ENCODE data around the gene QSOX2.

Gene QSOX2

GRCh38 chr9:136255896-136256890, 10.6 kb upstream of the QSOX2 start:
- no peak for DNase-seq
- H3K27me3 Mint-ChIP-seq = peaks cover 12 to 32% of the 10 kb centered on the region in 2 donors
- H3K27ac Mint-ChIP-seq = no peak overlapping the region
- ATAC-seq (replicated peaks) = no peak
- no peaks in the 10 kb centered on the region for H3K9me3 Mint-ChIP-seq
- H3K4me1 Mint-ChIP-seq (ENCODE audit: low read depth in 2 of 2) = no peaks in the 10 kb centered on the region
- no peaks in the 10 kb centered on the region for H3K36me3 Mint-ChIP-seq (ENCODE audit: insufficient read depth)
- H3K4me3 Mint-ChIP-seq = no peak overlapping the region

DNA sequence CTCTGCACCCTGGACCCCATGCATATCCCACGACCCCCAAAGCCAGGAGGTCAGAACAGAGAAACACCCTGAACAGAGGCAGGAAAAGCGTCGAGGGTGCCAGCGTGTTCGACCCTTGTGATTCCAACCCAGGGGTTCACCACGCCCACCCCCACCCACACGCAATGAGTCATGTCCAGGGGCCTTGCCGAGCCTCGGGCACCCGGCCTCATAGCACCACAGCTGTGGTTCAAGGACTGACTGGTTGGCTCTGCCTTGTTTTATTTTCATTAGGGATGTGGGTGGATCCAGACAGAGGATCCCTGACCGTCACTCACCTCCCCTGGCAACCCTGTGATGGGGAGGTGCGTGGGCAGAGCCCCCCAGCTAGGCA, 9.5 kb upstream of the QSOX2 start:
- DNase-seq (no peak), ATAC-seq (replicated peaks) (no peak)
- Mint-ChIP-seq H3K4me1 (ENCODE audit: low read depth in 2 of 2) (no peaks in the 10 kb centered on the region), H3K4me3 (no peak overlapping the region), H3K27me3 (peaks cover 12 to 32% of the 10 kb centered on the region in 2 donors), H3K36me3 (ENCODE audit: insufficient read depth) (no peaks in the 10 kb centered on the region), H3K9me3 (no peaks in the 10 kb centered on the region), H3K27ac (no peak overlapping the region)

- H3K36me3 Mint-ChIP-seq (ENCODE audit: insufficient read depth) = no peaks in the 10 kb centered on the region
- no peak for DNase-seq
- H3K4me1 Mint-ChIP-seq (ENCODE audit: low read depth in 2 of 2) = no peaks in the 10 kb centered on the region
- peaks cover 12 to 32% of the 10 kb centered on the region in 2 donors for H3K27me3 Mint-ChIP-seq
- H3K4me3 Mint-ChIP-seq = no peak overlapping the region
- no peaks in the 10 kb centered on the region for H3K9me3 Mint-ChIP-seq
- no peak for ATAC-seq (replicated peaks)
- H3K27ac Mint-ChIP-seq = no peak overlapping the region
These were observed 9.0 kb upstream of the QSOX2 start for GRCh38 chr9:136254381-136255165.

DNA sequence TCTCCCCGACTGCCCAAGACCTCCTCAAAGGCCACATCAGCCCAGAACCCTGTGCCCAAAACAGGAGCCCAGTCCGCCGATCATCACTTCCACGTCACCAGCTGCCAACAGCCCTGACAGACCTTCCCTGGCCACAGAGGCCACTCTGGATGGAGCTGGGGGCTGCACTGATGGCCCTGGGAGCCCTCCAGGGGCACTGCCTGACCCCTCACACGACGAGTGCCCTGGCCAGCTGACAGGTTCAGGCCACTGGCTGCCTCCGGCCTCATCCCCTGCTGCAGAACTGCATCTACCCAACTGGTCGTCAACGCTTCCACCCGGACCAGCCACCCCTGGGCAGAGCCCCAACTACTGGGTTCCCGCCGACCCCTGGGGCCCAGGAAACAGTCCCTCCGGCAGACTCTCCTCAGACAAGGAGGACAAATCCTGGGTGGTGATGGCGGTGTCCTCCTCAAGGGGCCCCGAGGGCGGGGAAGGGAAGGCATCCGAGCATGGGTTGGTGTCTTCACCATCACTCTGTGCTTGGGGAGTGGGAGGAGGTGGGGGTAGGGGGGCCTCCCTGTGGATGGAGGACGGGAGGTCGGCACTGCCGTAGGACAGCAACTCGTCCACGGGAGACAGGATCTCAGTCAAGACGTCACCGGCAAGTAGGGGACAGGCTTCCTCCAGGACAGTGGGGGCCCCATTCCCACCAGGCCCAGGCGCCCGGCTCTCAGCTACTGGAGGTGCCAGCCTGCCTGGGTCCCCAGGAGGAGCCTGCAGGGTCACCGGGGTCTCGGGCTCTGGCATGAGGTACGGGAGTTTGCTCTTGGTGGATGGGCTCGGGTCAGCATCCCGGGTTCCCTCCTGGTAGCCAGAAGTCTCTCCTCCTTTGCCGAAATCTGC, 7.9 kb upstream of the QSOX2 start:
- Mint-ChIP-seq H3K27me3 (peaks cover 12 to 32% of the 10 kb centered on the region in 2 donors), H3K4me1 (ENCODE audit: low read depth in 2 of 2) (no peaks in the 10 kb centered on the region), H3K27ac (no peak overlapping the region), H3K4me3 (no peak overlapping the region), H3K9me3 (no peaks in the 10 kb centered on the region), H3K36me3 (ENCODE audit: insufficient read depth) (no peaks in the 10 kb centered on the region)
- DNase-seq (no peak), ATAC-seq (replicated peaks) (no peak)

DNA sequence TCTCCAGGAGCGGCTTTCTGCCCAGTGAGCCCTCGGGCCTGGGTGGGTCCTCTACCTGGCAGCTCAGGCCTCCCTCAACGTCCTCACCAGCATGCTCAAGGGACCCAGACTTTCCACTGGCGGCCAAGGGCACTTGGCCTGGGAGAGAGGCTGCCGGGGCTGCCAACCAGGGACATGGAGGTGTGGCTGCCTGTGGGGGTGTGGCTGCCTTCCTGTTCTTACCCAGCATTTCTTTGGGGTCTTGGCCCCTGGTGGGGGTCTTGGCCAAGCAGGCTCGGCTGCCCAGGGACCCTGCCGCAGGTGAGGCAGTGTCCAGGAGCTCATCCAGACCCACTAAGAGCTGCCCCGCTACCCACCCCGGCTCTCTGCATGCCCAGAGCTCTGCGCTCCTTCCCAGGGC, 7.2 kb upstream of the QSOX2 start:
- H3K27me3 Mint-ChIP-seq = peaks cover 12 to 32% of the 10 kb centered on the region in 2 donors
- no peak overlapping the region for H3K27ac Mint-ChIP-seq
- no peak overlapping the region for H3K4me3 Mint-ChIP-seq
- no peaks in the 10 kb centered on the region for H3K9me3 Mint-ChIP-seq
- DNase-seq = no peak
- no peak for ATAC-seq (replicated peaks)
- H3K36me3 Mint-ChIP-seq (ENCODE audit: insufficient read depth) = no peaks in the 10 kb centered on the region
- no peaks in the 10 kb centered on the region for H3K4me1 Mint-ChIP-seq (ENCODE audit: low read depth in 2 of 2)

- no peak overlapping the region for H3K27ac Mint-ChIP-seq
These were observed 6.7 kb upstream of the QSOX2 start for GRCh38 chr9:136252281-136252680.

GRCh38 chr9:136251264-136252115, 5.9 kb upstream of the QSOX2 start:
- ATAC-seq (replicated peaks) (no peak), DNase-seq (no peak)
- no peaks in the 10 kb centered on the region for H3K4me1 Mint-ChIP-seq (ENCODE audit: low read depth in 2 of 2)
- H3K27me3 Mint-ChIP-seq = peaks cover 12 to 31% of the 10 kb centered on the region in 2 donors
- no peak overlapping the region for H3K4me3 Mint-ChIP-seq
- H3K27ac Mint-ChIP-seq = no peak overlapping the region
- H3K9me3 Mint-ChIP-seq = no peaks in the 10 kb centered on the region
- peaks cover 3% of the 10 kb centered on the region for H3K36me3 Mint-ChIP-seq (ENCODE audit: insufficient read depth)

More at GRCh38 chr9:136252281-136252680, 6.7 kb upstream of the QSOX2 start:
- Mint-ChIP-seq H3K36me3 (ENCODE audit: insufficient read depth) (peaks cover 3% of the 10 kb centered on the region), H3K4me1 (ENCODE audit: low read depth in 2 of 2) (no peaks in the 10 kb centered on the region), H3K9me3 (no peaks in the 10 kb centered on the region), H3K27me3 (peaks cover 12 to 32% of the 10 kb centered on the region in 2 donors), H3K4me3 (no peak overlapping the region)
- DNase-seq (no peak), ATAC-seq (replicated peaks) (no peak)

GRCh38 chr9:136250676-136251075, 5.1 kb upstream of the QSOX2 start:
- peaks cover 12 to 23% of the 10 kb centered on the region in 2 donors for H3K27me3 Mint-ChIP-seq

GRCh38 chr9:136249877-136250559, 4.4 kb upstream of the QSOX2 start:
- Mint-ChIP-seq H3K4me1 (ENCODE audit: low read depth in 2 of 2) (peaks cover 1% of the 10 kb centered on the region in 2 donors), H3K4me3 (no peak overlapping the region), H3K36me3 (ENCODE audit: insufficient read depth) (peaks cover 3% of the 10 kb centered on the region), H3K9me3 (no peaks in the 10 kb centered on the region), H3K27ac (no peak overlapping the region), H3K27me3 (peaks cover 7 to 18% of the 10 kb centered on the region in 2 donors)
- no peak for DNase-seq
- no peak for ATAC-seq (replicated peaks)

More at GRCh38 chr9:136250676-136251075, 5.1 kb upstream of the QSOX2 start:
- H3K36me3 Mint-ChIP-seq (ENCODE audit: insufficient read depth) = peaks cover 3% of the 10 kb centered on the region
- no peaks in the 10 kb centered on the region for H3K4me1 Mint-ChIP-seq (ENCODE audit: low read depth in 2 of 2)
- H3K4me3 Mint-ChIP-seq = no peak overlapping the region
- H3K9me3 Mint-ChIP-seq = no peaks in the 10 kb centered on the region
- DNase-seq (no peak), ATAC-seq (replicated peaks) (no peak)
- no peak overlapping the region for H3K27ac Mint-ChIP-seq

- Mint-ChIP-seq H3K27me3 (peaks cover 6 to 11% of the 10 kb centered on the region in 2 donors), H3K4me3 (no peak overlapping the region), H3K36me3 (ENCODE audit: insufficient read depth) (peaks cover 7% of the 10 kb centered on the region), H3K4me1 (ENCODE audit: low read depth in 2 of 2) (peaks cover 10% of the 10 kb centered on the region in 2 donors), H3K9me3 (no peaks in the 10 kb centered on the region), H3K27ac (no peak overlapping the region)
- no peak for ATAC-seq (replicated peaks)
- DNase-seq = no peak
These were observed 3.6 kb upstream of the QSOX2 start for GRCh38 chr9:136248951-136249876.

GRCh38 chr9:136247947-136248637, 2.5 kb upstream of the QSOX2 start:
- H3K36me3 Mint-ChIP-seq (ENCODE audit: insufficient read depth) = peaks cover 7% of the 10 kb centered on the region
- H3K9me3 Mint-ChIP-seq = no peaks in the 10 kb centered on the region
- ATAC-seq (replicated peaks) = no peak
- H3K27ac Mint-ChIP-seq = no peak overlapping the region
- H3K27me3 Mint-ChIP-seq = peaks cover 2 to 4% of the 10 kb centered on the region in 2 donors
- H3K4me3 Mint-ChIP-seq = no peak overlapping the region
- H3K4me1 Mint-ChIP-seq (ENCODE audit: low read depth in 2 of 2) = peaks cover 21% of the 10 kb centered on the region in 2 donors
- DNase-seq = no peak
